Stimulated activated CD4-positive, alpha-beta T cell treated with anti-CD3 and anti-CD28 coated beads, Interleukin-1b, Interleukin-23, amount 100 ng/mL, for 1 hour (primary cell): ENCODE data around the gene RLN1.
A peak's percentile ranks its signal among the peaks of the same experiment; 100 is the strongest.
"Not testable (repeated sequence)": the region's sequence is repeated elsewhere in the genome, so short reads cannot be mapped to it uniquely, and the experiment has no call there.

Experiments used
- DNase-seq, 2 donors: peaks; one replicate each; pipeline ENCODE4 v3.0.0-alpha.2; 2020; ENCODE audit warnings: low read depth in 2 of 2

Gene RLN1, protein sequence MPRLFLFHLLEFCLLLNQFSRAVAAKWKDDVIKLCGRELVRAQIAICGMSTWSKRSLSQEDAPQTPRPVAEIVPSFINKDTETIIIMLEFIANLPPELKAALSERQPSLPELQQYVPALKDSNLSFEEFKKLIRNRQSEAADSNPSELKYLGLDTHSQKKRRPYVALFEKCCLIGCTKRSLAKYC

DNA sequence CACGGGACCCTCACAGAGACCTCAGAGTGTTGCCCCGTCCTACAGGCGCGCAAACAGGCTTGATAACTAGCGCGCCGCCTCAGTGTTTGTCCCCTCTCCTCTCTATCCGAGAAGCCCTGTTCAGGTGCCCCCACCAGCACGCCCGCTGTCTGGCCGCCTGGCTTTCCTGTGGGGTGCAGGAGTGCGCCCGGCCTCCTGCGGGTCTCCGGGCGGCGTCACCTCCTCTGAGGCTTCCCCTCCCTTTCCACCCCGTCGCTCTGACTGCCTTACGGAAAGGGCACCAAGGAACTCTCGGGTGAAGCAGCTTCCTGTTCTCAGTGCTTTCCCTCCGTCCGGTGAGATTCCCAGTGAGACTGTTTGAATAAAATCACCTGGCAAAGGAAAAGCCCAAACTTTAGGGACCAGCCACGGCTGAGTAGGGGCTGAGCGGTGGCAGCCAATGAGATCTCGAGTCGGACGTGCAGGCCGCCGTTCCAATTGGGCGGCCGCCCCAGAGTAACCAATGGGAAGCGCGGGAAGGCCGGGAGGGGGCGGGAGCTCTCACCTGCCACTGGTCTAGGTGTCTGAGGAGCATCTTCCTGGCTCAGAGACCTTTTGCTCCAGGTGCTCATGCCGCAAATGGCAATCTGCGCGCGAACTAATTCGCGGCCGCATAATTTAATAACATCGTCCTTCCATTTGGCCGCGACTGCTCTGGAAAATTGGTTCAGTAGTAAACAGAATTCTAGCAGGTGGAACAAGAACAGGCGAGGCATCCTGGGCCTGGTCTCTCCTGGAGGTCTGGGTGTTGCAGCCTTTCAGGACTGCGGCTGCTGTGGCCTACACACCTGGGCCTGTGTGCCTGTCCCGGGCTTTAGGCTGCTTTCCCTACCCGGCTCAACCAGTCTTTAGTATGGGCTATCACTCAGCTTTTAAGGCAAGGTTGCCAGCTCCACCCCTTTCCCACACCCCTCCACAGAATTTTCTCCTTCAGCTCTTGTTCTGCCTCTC lies at the start of gene RLN1:
Gene RLN1 (minus strand): TSS at position 885 of the 990 bp plus-strand sequence. CDS start 130 bp downstream, at position 755.
- not testable (repeated sequence) for DNase-seq

DNA sequence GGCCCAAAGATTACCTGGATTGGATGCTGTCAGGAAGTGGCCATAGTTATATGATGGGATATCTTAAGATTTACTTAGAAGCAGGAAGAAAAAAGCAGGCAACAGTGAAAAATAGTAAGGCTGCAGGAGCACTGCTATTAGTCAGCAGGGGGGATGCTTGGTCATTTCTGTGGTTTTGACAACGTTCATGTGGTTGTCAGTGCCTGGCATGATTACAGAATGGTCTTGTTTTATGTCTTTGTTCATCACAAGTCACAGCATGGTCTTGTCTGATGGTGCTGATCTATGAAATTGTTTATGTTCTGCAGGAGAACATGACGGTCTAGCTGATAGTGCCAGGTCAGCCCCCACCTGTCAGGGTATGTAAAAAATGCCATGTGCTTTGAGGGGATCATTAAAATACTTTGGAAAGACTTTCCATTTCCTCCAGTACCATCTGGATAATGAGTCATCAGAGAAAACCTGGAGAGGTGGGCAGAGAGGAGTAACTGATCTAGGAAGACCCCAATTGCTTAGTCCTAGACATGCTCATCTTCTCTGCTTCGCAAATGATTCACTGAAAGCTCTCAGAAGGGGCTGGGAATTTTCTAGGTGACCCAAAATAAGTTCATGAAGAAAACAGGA lies 49.5 kb upstream of the RLN1 start:
- DNase-seq, result no peak

DNA sequence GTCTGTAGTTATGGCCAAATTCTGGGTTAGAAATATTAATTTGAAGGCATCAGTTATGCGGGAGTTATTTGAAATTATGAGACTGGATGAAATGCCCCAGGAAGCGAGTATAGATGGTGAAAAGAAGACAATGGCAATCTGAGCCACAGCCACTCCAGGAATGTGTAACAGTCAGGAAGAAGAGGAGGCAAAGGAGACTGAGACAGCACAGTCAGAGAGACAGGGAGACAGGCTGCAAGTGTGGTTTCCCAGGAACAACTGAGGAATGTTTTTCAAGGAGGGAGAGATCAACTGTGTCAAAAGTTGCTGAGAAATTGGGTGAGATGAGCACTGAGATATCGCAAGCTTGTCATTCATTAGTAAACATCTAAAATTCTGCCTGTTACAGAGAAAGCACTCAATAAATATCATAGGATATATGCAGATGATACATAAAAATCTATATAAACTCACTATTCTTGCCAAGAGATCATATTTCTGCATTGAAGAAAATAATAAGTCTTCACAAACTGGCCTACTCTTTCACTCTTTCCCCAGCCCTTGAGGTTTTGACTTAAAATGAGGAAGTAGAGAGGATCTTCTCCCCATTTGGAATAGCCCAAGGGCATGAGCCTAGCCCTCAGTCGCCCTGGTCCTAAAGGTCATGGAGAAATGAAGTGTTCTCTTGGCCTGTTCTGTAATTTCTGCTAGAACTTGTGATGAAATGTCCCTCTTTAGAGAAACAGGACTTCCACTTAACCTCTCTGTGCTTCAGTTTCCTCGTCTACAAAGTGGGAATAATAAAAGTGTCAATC lies 48.5 kb upstream of the RLN1 start:
- no peak for DNase-seq

DNA sequence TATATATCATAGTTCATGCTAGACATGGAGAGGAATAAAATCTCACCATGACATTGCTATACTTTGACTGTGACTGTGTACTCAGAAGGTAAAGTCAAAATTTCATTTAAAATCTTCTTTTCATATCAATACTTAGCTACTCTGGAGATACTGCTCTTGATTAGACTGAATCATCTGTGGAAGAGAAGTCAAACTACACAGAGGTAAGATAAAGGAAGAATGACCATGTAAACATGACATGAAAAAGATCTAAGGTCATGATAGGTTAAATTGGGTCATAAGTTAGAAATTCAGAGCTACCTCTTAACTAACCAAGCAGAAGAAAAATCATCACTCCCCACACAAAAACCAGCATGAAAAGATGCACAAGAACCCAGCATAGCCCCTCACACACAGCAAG lies 44.8 kb upstream of the RLN1 start:
- DNase-seq, result no peak

DNA sequence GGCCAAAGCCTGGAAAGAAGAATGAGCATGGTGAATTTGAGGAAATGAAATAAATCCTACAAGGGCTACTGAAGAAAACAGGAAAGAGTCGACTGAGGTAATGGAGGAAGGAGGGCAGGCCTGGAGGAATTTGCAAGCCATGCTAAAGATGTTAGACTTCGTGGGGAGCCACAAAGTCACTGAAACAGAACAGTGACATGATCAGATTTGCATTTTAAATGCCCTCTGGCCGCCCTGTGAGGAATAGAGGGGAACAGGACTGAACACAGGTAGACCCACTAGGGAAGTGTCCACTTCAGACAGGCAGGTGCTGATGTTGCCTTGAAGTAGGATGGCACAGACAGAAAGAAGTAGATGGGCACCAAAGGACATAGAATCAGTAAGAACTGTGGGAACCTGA lies 42.8 kb upstream of the RLN1 start:
- no peak for DNase-seq

DNA sequence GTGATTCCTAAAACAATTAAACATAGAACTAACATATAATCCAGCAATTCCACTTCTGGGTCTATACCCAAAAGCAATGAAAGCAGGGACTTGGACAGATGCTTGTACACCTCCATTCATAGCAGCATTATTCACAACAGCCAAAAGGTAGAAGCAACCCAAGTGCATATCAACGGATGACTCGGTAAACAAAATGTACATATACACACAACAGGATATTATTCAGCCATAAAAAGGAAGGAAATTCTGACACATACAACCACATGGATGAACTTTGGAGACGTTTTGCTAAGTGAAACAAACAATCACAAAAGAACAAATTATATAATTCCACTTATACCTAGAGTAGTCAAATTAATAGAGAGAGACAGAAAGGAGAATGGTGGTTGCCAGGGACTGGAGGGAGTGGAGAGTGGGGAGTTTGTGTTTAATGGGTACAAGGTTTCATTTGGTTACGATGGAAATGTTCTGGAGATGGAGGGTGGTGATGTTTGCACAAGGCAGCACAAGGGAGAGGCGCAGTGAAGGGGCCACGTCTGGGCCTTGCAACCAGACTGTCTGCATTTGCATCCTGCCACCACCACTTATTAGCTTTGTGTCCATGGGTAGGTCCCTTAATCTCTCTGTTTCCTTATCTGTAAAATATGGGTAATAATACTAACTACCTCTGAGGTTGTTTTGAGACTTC lies 36.3 kb upstream of the RLN1 start:
- DNase-seq, result no peak

DNA sequence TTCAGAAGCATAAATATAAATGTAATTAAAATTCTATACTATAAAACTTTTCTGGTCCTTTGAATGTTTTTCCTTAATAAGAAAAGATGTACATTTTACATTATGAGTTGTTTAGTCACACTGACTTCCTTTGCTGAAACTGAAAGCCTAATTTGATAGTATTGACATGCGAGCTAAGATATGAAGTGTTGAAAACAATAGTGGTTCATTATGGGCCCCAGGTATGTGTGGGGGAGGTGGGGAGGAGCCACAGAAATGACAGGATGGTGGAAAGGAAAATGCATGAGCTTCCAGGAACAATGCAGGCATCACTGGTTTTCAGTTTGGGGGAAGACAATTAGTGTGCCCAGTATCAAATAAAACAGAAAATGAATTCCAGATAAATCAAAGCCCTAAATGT lies 35.4 kb upstream of the RLN1 start:
- no peak for DNase-seq

DNA sequence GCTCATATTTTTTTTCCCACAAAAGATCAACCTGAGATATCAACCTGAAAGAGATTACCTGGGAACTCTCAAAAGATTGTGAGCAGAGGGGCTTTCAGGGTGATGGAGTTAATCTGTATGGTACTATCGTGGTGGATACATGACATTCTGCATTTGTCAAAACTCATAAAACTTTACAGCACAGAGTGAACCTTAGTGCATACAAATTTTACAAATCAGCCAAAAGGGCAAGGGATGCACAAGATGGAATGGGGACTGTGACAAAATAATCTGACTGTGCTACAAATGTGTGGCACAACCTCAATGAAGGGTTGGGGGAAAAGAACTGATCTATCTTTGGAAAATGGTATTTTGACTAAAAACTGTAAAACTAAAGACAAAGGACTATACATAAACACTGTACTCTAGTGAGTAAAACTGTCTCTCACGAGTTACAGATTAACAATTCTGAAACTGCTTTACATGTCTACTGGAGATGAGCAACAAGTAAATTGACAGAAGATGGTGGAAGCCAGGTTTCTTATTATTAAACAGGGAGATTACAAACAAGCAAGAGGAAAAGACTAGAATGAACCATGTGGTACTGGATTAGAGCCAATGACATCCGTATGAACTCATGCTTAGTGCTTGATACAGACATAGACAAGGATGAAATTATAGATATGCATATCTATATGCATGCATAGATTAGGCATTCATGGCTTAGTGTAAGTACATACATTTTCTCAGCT lies 24.8 kb upstream of the RLN1 start:
- DNase-seq, result no peak

DNA sequence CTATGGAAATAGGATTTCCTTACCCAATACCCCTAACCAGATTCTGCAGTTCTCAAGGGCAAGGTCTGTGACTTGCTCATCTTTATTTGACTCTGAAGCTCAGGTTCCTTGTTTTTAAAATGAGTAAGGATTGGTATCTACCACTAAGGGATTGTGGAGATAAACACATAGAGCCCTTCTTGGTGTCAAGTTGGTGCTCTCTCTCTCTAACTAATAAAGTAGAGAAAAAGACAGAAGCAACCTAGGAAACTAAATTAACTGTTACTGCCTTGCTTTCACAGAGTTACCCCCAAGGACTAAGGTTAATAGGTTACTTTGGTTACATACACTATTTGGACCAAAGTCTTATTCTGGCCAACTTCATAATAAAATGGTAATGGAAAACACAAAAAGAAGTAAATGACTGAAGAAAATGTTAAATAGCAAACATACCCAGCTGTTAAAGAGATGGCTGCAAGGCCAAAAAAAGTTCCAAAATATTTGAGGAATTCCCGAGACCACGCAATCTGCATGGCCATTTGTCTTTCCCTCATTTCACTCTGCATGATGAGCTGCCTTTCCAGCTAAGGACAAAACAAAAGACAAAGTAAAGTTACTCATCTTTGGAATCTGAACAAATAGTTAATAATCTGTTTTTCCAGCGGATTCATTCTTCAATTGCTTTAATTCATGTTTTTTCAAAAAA lies 21.8 kb upstream of the RLN1 start:
- no peak for DNase-seq

DNA sequence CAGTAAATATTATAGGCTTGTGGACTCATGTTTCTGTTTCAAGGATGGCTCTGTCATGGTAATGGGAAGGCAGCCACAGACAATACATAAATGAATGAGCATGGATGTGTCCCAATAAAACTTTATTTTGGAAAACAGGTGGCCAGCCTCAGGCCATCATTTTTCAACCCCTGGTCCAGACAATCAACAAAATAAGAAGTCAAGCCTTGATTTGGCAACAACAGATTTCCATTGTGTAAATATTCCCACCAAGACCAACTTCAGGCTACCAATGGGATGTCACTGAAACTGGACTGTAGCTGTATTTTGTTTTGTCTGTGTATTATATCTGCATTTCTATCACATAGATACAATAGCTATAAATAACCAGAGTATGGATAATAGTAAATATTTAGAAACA lies 20.7 kb upstream of the RLN1 start:
- no peak for DNase-seq

DNA sequence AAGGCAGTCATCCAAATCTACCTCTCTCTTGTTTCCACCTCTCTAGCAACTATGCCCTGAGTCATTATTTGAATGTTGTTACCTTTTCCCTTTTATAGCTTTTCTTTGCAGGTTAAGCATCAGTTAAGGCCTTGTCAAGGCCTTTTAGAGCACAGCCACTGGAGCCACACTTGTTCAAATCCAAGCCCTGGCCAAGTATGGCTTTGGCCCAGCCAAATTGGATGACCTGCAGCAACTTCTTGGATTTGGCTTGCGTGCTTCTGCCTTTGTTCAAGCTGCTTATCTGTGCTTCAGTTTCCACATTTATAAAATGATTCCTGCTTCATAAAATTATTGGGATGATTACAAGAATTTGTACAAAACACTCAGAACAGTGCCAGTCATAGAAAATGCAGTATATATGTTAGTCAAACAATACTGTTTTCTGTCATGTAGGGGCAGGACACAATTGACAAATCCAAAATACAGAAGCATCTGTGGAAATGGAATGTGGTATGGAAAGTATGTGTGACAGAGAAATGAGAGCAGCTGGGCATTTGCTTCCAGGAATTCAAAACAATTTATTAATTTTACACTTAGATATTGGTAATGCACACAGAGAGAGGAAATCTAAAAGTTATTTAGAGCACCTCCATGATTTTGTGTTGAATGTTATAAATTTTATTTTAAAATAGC lies 17.9 kb upstream of the RLN1 start:
- DNase-seq, result no peak

DNA sequence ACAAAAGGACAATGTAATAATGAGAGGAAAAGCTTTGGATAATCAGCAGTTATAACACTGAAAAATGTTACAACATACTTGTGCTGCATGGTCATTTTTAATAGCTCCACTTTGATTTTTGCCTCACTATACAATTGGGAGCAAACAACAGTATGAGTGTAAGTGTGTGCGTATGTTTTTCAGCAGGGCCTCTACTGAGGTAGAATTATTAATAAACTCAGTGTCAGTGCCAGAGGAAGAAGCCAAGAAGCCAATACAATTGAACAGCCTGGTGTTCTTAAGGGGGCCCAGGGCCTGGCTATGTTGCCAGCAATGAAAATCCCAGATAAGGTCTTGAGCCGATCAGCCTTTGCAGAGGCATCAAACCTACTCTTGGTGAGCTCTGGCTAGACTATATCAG lies 16.1 kb upstream of the RLN1 start:
- no peak for DNase-seq

DNA sequence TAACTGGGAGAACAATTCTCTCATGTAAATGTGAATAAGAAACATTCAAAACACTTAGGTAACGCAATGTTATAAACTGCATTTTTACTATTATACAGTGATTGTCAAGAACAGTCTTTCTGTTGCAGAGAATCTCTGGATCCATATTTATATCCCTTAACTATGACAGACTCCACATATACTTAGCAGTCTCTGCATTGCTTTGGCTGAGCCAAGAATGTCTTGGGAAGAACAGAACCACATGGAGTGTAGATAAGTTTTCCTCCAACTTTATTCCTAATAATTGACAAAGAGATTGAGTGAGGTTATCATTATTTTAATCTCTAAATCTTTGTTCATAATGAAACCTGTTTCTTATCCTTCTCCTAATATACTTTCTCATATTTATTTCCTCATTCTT lies 15.6 kb upstream of the RLN1 start:
- DNase-seq, result no peak

DNA sequence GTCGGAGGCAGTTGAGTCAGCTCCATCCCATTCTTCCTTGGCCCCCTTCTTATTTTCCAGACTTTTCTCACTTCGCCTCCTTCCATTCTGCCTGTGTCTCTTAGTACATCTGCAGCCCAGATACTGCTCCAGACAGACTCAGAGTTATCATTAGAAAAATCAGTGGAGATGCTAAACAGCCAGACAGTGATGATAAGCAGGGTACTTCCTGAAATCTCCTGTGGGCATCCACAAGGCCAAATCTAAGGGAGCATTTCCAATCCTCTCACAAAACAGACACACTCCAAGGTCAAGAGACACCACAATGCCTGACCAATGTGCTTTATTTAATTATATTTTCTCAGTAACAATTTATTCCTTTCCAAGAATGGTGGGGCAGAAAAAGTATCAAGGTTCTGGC lies 14.5 kb upstream of the RLN1 start:
- DNase-seq, result no peak

DNA sequence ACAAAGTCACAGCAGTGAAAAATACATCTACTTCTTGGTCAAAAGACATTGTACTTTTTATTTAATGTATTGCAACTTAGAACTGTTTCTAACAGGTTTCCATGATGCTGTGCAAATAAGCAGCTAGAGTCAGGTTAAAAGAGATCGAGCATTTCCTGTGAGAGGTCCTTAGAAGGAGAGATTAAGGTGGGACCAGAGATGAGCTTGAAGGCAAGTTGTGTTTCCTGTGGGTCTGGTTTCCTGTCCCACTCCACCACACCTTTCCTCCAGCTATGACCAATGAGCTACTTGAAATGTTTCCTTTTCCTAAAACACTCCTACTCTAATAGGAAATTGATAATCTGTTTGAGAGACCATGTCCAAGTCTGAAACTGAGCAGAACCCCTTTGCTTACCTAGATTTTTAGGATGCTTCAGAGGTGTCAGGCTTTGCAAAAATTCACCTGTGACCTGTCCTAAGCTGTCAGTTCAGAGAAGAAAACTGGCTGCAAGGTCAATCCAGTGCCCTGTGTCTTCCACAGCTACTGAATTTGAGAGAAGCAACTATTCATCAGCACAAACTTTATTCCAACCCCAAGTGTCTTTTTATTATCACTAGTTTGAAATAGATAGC lies 13.1 kb upstream of the RLN1 start:
- DNase-seq, result no peak

DNA sequence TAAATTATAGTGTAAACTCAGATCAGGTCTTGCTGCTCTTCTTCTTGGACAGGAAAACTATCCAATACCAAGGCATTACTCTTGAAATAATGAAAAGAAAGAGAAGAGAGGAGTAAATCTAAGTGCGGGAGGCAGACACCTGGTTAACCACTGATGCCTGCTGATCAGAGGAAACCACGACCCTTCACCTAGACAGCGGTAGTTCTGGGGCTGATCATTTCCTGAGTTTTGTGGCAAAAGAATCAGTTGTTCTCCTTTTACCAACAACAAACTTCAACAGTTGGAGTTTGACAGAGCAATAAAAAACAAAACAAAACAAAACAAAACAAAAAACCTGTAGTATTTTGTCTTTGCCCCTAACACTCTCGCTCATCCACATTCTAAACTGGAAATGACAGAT lies 3.0 kb downstream of the RLN1 start:
- DNase-seq, result peak in 1 of 2 donors; percentile 4

DNA sequence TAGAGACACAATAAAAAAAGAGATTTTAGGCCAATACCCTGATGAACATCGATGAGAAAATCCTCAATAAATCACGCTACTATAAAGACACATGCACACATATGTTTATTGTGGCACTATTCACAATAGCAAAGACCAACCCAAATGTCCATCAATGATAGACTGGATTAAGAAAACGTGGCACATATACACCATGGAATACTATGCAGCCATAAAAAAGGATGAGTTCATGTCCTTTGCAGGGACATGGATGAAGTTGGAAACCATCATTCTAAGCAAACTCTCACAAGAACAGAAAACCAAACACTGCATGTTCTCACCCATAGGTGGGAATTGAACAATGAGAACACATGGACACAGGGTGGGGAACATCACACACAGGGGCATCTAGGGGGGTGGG lies 8.4 kb downstream of the RLN1 start:
- DNase-seq, result not testable (repeated sequence)

DNA sequence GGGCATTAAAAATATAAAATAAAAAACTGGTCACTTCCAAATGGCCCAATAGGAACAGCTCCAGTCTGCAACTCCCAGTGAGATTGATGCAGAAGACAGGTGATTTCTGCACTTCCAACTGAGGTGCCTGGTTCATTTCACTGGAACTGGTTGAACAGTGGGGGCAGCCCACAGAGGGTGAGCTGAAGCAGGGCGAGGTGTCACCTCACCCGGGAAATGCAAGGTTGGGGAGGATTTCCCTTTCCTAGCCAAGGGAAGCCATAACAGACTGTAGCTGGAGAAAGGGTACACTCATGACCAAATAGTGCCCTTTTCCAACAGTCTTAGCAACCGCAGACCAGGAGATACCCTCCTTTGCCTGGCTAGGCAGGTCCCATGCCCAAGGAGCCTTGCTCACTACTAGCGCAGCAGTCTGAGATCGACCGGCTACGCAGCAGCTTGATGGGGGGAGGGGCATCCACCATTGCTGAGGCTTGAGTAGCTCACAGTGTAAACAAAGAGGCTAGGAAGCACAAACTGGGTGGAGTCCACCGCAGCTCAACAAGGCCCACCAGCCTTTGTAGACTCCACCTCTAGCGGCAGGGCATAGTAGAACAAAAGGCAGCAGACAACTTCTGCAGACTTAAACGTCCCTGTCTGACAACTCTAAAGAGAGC lies 12.7 kb downstream of the RLN1 start:
- no peak for DNase-seq

DNA sequence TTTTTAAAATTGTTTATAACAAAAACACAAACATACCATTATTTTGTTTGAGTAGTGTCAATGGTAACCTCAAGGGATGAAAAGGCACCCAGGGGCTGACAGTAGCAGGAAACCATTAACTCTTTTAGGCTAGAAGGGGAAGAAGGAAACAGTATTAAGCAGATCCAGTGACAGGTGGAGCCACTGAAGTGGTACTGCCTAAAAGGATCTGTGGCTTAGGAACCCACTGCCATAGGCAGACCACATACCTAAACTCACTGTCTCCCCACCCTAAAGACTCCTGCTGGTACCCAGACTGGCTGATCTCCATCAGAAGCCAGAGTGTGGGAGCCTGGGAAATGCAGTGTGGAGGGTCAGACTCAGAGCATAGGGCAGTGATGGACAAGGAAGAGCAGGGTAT lies 13.5 kb downstream of the RLN1 start:
- no peak for DNase-seq
